GM12872 (cell line): ENCODE results near the gene HHAT.

Source experiments
- TF ChIP-seq, protein P1 (sequence below): IDR thresholded peaks from 3 replicates; pipeline ENCODE4 v1.5.1; 2011; ENCODE audit warnings: low read depth, mild to moderate bottlenecking, low read length, moderate library complexity; ENCODE audit not compliant: insufficient read depth

HHAT gene

DNA sequence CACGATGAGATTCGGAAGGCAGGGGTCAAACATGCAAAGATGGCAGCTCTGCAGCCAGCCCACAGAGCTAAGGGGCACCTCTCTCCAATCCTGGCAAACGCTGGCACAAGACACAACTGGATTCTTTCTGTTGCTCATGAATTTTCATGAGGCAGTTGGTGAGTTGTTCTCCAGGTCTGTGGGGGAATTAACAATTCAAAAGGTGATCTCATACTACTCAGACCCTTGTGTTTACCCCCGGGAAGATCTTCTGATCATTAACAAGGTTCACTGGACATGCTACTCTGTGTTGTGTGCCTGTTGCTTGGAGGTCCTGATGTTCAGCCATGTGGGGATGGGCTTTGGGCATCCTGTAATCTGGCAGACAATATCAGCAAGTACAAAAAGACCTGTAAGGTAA is 128.9 kb downstream of the HHAT start:
- TF ChIP-seq, protein P1, sequence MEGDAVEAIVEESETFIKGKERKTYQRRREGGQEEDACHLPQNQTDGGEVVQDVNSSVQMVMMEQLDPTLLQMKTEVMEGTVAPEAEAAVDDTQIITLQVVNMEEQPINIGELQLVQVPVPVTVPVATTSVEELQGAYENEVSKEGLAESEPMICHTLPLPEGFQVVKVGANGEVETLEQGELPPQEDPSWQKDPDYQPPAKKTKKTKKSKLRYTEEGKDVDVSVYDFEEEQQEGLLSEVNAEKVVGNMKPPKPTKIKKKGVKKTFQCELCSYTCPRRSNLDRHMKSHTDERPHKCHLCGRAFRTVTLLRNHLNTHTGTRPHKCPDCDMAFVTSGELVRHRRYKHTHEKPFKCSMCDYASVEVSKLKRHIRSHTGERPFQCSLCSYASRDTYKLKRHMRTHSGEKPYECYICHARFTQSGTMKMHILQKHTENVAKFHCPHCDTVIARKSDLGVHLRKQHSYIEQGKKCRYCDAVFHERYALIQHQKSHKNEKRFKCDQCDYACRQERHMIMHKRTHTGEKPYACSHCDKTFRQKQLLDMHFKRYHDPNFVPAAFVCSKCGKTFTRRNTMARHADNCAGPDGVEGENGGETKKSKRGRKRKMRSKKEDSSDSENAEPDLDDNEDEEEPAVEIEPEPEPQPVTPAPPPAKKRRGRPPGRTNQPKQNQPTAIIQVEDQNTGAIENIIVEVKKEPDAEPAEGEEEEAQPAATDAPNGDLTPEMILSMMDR = no peak

DNA sequence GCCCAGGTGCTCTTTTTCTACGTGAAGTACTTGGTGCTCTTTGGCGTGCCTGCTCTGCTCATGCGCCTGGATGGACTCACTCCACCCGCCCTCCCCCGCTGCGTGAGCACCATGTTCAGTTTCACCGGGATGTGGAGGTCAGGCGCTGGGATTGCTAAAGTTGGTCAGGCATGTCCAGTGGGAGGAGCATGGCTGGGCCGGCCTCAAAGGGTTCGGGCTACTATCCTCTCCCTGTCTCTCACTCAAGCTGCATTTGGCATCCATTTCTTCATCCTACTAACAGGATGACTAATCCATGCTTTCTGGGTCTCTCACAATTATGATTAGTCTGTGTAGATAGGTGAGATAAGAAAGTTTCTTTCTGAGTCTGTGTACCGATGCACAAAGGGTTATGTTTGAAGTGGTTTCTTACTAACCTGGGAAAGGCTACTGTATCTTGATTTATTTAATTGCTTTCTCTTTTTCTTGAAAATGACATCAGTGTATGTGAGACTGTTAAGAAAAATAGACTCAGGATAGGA is 135.9 kb downstream of the HHAT start:
- TF ChIP-seq, protein P1 = no peak

- TF ChIP-seq, protein P1 = no peak
Measured at GRCh38 chr1:210465150-210465549, 136.4 kb downstream of the HHAT start.

DNA sequence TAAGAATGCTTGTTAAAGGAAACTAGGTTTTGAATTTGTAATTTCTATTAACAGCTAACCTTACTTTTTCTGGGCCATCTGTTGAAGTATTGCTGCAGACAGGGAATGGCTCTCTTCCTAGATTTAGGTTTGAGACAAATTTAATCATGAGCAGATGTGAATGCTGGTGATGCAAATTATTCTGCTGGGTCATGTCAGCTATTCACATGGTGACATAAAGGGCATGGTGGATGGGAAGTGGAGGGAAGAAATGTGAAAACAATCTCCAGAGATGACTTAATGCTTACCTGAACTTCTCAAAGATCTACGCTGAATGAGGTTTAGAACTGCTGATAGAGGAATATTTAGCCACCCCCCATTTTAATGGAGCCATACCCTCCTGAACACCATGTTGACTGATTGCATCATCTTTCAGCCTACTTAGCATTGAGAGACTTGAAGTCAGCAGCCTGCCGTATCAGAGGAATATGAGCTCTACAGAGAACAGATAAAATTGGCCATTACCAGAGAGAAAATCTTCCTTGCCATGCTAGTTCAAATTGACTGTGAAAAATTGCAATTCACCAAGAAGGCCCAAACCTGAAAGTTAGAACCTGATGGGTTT is 138.8 kb downstream of the HHAT start:
- TF ChIP-seq, protein P1 = no peak

- TF ChIP-seq, protein P1 = no peak
Measured at GRCh38 chr1:210469441-210469840, 140.7 kb downstream of the HHAT start.

DNA sequence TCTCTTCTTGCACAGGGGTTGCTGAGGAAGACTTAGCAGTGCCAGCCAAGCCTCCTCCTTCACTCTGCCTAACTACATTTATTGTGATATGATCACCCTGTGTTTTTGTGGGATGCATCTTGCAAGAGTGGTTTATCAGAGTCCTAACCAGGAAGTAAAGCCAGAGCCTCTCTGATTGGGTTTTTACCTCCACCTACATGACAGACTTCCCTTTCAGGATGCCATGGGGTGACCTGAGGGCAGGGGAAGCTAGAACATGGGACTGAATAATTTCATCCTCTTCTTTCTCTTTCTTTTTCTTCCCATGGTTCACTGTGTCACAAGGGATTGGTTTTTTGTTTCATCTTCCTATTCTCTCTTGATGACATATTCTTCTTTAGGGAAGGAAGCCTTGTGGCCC is 146.6 kb downstream of the HHAT start:
- TF ChIP-seq, protein P1 = no peak

GRCh38 chr1:210475806-210476205 is 147.1 kb downstream of the HHAT start:
- TF ChIP-seq, protein P1 = no peak

- TF ChIP-seq, protein P1 = no peak
Measured at GRCh38 chr1:210476730-210477129, 148.0 kb downstream of the HHAT start.
